NCI-H774 (cell line): ENCODE measurements around the gene PCDHAC1.
"Not testable (repeated sequence)": the region's sequence is repeated elsewhere in the genome, so short reads cannot be mapped to it uniquely, and the experiment has no call there.

ENCODE experiments used
- DNase-seq: peaks from one replicate; lab custom pipeline; 2025; lab: John Stamatoyannopoulos, UW

PCDHAC1 gene, protein sequence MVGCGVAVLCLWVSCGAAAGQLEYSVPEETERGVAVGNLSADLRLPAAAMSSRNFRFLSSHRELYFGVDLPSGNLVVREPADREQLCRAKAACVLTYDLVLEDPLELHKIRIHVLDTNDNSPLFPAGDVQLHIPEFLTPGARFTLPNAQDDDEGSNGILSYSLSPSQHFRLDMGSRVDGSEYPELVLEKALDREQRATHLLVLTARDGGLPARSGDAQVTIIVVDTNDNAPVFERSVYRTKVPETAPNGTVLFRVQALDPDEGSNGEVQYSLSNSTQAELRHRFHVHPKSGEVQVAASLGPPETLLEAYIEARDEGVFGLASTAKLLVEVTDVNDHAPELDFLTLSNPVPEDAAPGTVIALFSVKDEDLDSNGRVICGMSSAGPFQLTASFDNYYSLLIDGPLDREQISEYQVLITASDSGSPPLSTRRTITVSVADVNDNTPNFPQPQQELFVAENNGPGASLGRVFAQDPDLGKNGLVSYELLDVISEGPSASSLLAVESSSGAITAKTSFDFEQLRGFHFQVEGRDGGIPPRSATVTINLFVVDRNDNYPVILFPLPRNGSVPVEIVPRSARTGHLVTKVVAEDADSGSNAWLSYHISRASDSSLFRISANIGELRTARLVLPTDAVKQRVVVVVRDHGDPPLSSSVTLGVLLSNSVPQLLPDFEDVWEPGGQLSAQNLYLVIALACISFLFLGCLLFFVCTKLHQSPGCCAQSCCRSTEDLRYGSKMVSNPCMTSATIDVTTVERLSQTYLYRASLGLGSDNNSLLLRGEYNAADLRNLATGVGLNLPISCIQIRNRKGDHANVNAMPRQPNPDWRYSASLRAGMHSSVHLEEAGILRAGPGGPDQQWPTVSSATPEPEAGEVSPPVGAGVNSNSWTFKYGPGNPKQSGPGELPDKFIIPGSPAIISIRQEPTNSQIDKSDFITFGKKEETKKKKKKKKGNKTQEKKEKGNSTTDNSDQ

GRCh38 chr5:140925806-140926442 lies at the start of gene PCDHAC1:
Gene PCDHAC1 (plus strand): TSS chr5:140926299. CDS start chr5:140926893, 594 bp downstream.
- DNase-seq: peak; percentile 77

DNA sequence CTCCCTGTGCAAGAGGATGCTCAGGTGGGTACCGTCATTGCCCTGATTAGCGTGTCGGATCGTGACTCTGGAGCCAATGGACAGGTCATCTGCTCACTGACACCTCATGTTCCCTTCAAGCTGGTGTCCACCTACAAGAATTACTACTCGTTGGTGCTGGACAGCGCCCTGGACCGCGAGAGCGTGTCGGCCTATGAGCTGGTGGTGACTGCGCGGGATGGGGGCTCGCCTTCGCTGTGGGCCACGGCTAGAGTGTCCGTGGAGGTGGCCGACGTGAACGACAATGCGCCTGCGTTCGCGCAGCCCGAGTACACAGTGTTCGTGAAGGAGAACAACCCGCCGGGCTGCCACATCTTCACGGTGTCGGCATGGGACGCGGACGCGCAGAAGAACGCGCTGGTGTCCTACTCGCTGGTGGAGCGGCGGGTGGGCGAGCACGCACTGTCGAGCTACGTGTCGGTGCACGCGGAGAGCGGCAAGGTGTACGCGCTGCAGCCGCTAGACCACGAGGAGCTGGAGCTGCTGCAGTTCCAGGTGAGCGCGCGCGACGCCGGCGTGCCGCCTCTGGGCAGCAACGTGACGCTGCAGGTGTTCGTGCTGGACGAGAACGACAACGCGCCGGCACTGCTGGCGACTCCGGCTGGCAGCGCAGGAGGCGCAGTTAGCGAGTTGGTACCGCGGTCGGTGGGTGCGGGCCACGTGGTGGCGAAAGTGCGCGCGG lies 49.4 kb upstream of the PCDHAC1 start:
- DNase-seq: not testable (repeated sequence)

- DNase-seq: no peak
Observed at GRCh38 chr5:140877262-140877581, 48.9 kb upstream of the PCDHAC1 start.

GRCh38 chr5:140881889-140882590 lies 44.1 kb upstream of the PCDHAC1 start, which contains the start of gene PCDHA13:
Gene PCDHA13 (plus strand): TSS chr5:140882124. CDS start chr5:140882269, 145 bp downstream.
- DNase-seq: no peak

- DNase-seq: no peak
Observed at GRCh38 chr5:140882591-140882899, 43.6 kb upstream of the PCDHAC1 start.

DNA sequence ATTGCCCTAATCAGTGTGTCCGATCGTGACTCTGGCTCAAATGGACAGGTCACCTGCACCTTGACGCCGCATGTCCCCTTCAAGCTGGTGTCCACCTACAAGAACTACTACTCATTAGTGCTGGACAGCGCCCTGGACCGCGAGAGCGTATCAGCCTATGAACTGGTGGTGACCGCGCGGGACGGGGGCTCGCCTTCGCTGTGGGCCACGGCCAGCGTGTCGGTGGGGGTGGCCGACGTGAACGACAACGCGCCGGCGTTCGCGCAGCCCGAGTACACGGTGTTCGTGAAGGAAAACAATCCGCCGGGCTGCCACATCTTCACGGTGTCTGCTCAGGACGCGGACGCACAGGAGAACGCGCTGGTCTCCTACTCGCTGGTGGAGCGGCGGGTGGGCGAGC lies 42.7 kb upstream of the PCDHAC1 start:
- no peak for DNase-seq

DNA sequence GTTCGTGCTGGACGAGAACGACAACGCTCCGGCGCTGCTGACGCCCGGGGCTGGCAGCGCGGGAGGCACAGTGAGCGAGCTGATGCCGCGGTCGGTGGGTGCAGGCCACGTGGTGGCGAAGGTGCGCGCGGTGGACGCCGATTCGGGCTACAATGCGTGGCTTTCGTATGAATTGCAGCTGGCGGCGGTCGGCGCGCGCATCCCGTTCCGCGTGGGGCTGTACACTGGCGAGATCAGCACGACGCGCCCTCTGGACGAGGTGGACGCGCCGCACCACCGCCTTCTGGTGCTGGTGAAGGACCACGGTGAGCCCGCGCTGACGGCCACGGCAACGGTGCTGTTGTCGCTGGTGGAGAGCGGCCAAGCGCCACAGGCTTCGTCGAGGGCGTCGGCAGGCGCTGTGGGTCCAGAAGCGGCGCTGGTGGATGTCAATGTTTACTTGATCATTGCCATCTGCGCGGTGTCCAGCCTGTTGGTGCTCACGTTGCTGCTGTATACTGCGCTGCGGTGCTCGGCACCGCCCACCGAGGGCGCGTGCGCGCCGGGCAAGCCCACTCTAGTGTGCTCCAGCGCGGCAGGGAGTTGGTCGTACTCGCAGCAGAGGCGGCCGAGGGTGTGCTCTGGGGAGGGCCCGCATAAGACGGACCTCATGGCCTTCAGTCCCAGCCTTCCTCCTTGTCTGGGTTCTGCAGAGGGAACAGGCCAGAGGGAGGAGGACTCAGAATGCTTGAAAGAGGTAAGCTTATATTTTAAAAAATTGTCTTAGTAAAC lies 42.0 kb upstream of the PCDHAC1 start:
- no peak for DNase-seq

DNA sequence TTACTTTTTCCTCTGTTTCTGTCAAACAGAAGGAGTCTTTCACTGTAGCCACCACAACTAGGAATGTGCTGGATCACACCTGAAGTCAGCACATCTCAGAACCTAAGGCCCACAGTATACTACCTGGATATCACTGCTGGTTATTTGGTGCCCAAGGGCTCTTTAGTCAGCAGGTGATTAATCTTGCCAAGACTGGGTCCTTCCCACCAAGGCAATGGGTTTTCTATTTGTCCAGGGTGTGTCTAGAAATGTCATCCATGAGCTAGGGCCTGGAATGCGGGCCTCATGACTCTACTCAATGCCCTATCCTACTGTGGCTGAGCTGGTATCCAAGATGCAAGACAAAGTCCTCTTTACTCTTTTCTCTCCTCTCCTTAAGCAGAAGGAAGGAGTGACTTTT lies 9.8 kb upstream of the PCDHAC1 start:
- DNase-seq: no peak

DNA sequence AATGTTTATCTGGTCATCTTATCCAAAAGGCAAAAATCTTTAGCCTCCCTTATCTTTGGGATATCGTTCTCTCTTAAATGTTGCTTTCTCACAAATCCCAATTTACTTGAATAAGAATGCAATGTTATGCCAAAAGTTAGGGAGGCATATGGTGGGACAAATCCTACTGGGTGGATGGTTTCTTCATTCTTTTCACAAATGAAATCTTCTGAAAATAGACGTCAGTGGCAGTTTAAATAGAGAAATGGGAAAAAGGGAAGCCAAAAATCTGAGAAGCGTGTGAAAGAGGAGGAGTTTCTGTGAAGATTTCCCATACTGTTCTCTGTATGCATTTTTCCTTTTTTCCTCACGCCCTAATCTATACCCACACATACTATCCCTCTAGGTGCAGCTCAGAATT lies 2.5 kb upstream of the PCDHAC1 start:
- no peak for DNase-seq

DNA sequence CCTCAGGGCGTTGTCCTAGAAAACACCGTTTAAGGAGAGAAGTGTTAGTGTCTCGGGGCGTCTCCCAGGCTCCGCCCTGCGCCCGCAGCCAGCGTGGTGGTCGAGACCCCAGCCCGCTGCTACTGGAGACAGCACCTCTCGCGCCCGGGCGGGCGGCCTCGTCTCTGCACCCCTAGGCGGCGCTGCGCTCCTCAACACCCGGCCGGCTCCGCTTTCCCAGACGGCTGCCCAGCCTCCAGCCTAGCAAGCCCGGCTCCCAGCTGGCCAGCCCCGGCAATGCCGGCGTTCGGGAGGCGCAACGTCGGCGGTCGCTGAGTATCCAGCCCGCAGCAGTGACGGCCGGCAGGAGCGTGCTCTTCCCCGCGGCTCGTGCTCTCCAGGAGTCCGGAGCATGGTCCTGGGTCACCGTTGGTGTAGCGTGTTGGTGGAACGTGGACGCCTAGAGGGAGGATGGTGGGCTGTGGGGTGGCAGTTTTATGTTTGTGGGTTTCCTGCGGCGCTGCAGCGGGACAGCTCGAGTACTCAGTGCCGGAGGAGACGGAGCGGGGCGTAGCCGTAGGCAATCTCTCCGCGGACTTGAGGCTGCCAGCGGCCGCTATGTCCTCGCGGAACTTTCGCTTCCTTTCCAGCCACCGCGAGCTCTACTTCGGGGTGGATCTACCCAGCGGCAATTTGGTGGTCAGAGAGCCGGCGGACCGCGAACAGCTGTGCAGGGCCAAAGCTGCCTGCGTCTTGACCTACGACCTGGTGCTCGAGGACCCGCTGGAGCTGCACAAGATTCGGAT lies 536 bp downstream of the PCDHAC1 start:
- DNase-seq: peak; percentile 84

- DNase-seq: no peak
Observed at GRCh38 chr5:140927228-140927573, 1.1 kb downstream of the PCDHAC1 start.

DNA sequence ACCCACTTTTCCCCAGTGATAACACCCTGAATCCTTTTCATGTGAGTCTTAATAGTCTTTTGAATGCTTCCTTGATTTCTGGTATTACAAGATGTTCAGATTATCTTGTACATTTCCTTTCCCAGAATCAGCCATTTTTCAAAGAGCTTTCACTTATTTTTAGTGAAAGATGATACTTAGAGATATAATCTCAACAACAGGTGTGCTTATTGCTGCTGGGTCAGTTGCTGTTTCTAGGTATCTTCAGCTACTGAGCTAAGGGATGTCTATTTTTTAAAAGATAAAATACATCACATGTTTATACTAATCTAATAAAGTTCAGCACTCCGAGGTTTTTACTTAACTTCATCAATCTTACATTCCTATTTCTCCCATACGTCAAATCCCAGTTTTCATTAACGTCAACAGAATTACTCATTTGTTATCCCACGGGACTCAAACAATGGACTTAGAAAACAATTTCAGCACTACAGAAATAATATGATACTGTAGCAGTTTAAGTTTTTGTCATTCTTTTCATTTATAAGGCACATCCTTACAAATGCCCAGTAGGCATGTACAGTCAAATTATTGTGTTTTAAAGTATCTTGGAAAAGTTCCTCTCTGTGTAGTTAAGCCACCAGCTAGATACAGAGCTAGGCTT lies 9.0 kb downstream of the PCDHAC1 start:
- DNase-seq: no peak

DNA sequence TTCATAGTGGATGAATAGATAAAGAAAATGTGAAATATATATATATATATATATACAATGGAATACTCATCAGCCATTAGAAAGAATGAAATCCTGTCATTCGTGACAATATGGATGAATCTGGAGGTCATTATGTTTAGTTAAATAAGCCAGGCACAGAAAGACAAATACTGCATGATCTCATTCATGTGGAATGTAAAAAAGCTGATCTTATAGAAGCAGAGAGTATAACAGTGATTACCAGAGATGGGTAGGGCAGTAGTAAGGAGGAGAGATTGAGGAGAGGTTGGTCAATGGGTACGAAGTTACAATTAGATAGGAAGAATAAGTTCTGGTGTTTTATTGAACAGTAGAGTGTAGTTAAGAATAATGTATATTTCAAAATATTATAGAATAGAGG lies 20.5 kb downstream of the PCDHAC1 start:
- DNase-seq: no peak

GRCh38 chr5:140951636-140952035 lies 25.5 kb downstream of the PCDHAC1 start:
- DNase-seq: no peak

DNA sequence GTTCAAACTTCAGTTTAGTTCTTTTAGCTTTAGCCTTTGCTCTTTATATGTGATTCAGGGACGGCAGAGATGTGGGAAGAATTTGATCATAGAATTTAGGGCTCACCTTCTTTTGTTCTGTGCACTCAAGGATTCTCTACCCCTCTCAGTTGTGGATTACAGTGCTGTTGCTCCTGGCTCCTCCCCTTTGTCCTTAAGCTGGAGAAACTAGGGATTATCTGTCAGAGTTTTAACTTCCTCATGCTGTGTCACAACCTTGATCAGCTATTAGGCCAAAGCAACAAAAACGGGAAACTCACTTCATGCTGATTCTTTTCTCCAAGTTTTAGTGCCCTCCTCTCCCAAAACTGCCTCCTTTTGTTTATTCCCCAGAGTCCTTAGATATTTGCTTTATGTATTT lies 27.1 kb downstream of the PCDHAC1 start:
- no peak for DNase-seq

DNA sequence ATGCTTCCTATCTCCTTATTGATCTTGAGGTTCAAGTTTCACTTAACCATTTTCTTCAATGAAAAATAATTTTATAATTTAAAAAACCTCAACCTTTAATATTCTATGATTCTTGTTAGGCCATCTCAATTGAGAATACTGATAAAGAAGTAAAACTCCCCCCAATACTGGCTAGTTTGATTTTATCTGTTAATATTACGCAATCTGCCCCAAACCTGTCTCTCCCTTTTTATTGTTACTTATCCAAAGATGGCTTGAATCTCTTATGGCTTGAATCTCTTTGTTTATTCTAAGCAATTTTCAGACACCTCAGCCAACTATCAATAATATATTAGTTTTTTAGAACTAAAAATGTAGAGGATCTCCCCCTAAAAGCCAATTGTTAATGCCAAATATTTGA lies 36.1 kb downstream of the PCDHAC1 start:
- DNase-seq: no peak

GRCh38 chr5:140964356-140964755 lies 38.3 kb downstream of the PCDHAC1 start:
- no peak for DNase-seq

- DNase-seq: no peak
Observed at GRCh38 chr5:140965905-140966292, 39.8 kb downstream of the PCDHAC1 start.
